22Rv1 (cell line): Measurements from ENCODE around the gene ZBTB7A.

ENCODE experiments used
- ZFX ChIP-seq: fragments of 450-650 bp; IDR thresholded peaks from 2 replicates; pipeline ENCODE4 v1.6.1; 2017; ENCODE audit warnings: antibody characterized with exemption, borderline replicate concordance
- TF ChIP-seq, protein P1 (sequence below): fragments of 450-650 bp; IDR thresholded peaks from 2 replicates; pipeline ENCODE4 v1.5.1; 2017; ENCODE audit warnings: mild to moderate bottlenecking

DNA sequence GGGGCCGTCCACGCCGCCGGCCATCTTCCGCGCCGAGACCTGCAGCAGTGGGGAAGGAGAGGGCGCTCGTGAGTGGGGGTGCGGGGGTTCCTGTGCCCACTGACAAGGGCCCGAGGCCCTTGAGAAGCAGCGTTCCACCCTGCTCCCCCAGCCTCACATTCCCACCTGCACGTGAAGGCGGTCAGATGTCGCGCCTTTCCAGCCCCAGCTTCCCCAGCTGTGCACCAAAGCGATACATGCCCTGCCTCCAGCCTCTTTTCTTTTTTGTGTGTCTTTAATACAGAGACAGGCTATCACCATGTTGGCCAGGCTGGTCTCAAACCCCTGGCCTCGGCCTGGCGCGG, 11.5 kb downstream of the ZBTB7A start:
- TF ChIP-seq, protein P1, sequence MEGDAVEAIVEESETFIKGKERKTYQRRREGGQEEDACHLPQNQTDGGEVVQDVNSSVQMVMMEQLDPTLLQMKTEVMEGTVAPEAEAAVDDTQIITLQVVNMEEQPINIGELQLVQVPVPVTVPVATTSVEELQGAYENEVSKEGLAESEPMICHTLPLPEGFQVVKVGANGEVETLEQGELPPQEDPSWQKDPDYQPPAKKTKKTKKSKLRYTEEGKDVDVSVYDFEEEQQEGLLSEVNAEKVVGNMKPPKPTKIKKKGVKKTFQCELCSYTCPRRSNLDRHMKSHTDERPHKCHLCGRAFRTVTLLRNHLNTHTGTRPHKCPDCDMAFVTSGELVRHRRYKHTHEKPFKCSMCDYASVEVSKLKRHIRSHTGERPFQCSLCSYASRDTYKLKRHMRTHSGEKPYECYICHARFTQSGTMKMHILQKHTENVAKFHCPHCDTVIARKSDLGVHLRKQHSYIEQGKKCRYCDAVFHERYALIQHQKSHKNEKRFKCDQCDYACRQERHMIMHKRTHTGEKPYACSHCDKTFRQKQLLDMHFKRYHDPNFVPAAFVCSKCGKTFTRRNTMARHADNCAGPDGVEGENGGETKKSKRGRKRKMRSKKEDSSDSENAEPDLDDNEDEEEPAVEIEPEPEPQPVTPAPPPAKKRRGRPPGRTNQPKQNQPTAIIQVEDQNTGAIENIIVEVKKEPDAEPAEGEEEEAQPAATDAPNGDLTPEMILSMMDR = no peak
- TF ChIP-seq ZFX = no peak
